K562 (cell line): ENCODE measurements around the gene EZH1. TPM values are rescaled to one million over a fixed set of nuclear protein-coding genes. Genes with fewer than 3 reads are reported as not detected.

Experiments
- CREB1 ChIP-seq, 2 experiments: sonication (generic) in 1 of 2; formaldehyde crosslinking in 1 of 2; IDR thresholded peaks; 2 replicates each; pipeline versions ENCODE4 v1.6.1 to v1.8.0; 2012 to 2022; ENCODE audit warnings: inconsistent platforms in 1 of 2, mild to moderate bottlenecking in 1 of 2, missing genetic modification reagents in 1 of 2, moderate library complexity in 1 of 2
- DLX4 ChIP-seq: fragments of 250-450 bp; sonication (Bioruptor Pico); IDR thresholded peaks from 2 replicates; pipeline ENCODE4 v1.6.1; 2021; ENCODE audit warnings: mild to moderate bottlenecking
- HDAC8 ChIP-seq: fragments of 450-650 bp; IDR thresholded peaks from 2 replicates; pipeline ENCODE4 v1.6.1; 2016; ENCODE audit warnings: mild to moderate bottlenecking, missing genetic modification characterization, moderate library complexity, missing compliant biosample characterization
- PHF20 ChIP-seq: fragments of 450-650 bp; IDR thresholded peaks from 2 replicates; pipeline ENCODE4 v1.6.1; 2018; ENCODE audit not compliant: partially characterized antibody
- RBM34 ChIP-seq: fragments of 200-400 bp; formaldehyde crosslinking; IDR thresholded peaks from 2 replicates; pipeline ENCODE4 v1.6.1; 2018; ENCODE audit warnings: low read length, borderline replicate concordance; ENCODE audit not compliant: insufficient read depth
- U2AF1 ChIP-seq: fragments of 200-400 bp; formaldehyde crosslinking; optimal IDR thresholded peaks from 2 replicates; pipeline ENCODE3; 2017; ENCODE audit warnings: mild to moderate bottlenecking, low read depth, low read length, moderate library complexity
- ZBTB8A ChIP-seq: fragments of 450-650 bp; IDR thresholded peaks from 2 replicates; pipeline ENCODE4 v1.6.1; 2018; ENCODE audit warnings: mild to moderate bottlenecking, moderate library complexity; ENCODE audit not compliant: partially characterized antibody
- polyA plus RNA-seq, 8 experiments: library from polyadenylated mRNA; depleted of rRNA in 4 of 8; stranded (reverse) in 5 of 8; unstranded in 3 of 8; fragments of >200 nt; fragmentation: Nextera tagmentation in 2 of 8; fragmentation: Illumina TruSeq in 1 of 8; extraction: Ambion mirVana in 2 of 8; extraction: Trizol in 1 of 8; gene quantifications; 2 replicates each; pipeline versions ENCODE4 v1.2.1 to v1.2.3, GENCODE V29; 2011 to 2014; ENCODE audit warnings: inconsistent platforms in 1 of 8, missing spikeins in 1 of 8
- total RNA-seq, 7 experiments: library from RNA; depleted of rRNA in 6 of 7; stranded (reverse); fragments of >200 nt in 6 of 7; fragmentation: Illumina TruSeq in 2 of 7; extraction: Trizol in 2 of 7; gene quantifications; 2 replicates each; pipeline versions ENCODE4 v1.2.1 to v1.2.3, GENCODE V29; 2011 to 2021; ENCODE audit warnings: low replicate concordance in 1 of 7
- TF ChIP-seq, protein P1 (sequence below), 2 experiments: fragments of 450-650 bp; IDR thresholded peaks; 2 replicates each; pipeline ENCODE4 v1.6.1; 2018; ENCODE audit warnings: mild to moderate bottlenecking in 2 of 2, low read depth in 1 of 2; ENCODE audit not compliant: partially characterized antibody in 2 of 2
- TF ChIP-seq, protein P2 (sequence below): sonication (generic); formaldehyde crosslinking; IDR thresholded peaks from 2 replicates; pipeline ENCODE4 v1.8.0; 2023; ENCODE audit warnings: missing genetic modification reagents, mild to moderate bottlenecking, borderline replicate concordance

EZH1 gene
- total and polyA plus RNA-seq, 9 of the 15 experiments (the other 6 are each of a cell fraction or from before 2014, with no cell fraction given), result 8.6 to 40.8 (median 22.9) TPM

DNA sequence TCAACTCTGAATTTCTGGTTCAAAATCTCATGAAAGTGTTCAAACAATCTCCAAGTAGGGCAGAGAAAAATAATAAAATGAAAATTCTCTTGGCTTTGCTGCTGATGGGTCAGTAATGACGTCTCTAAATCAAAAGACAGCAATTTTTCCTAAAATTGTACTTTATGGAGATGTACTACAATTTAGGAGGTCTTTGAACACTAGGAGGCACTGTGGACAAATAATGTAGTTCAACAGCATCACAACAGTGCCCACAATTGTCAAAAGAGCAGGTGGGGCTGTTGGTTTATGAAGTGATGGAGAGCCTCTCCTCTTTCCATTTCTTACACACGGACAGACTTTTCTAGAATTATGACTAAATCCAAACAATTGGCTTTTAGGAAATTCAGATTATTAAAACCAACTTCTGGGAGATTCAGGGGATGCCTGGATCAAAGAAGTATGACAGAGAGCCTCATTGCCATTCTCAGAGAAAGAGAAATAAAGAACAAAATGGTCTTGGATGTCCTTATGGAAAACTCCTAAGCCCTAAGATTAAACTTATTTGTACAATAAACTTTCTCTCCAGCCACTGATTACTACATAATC, 23.8 kb downstream of the EZH1 start (continued):
- TF ChIP-seq HDAC8 (tag) (no peak), RBM34 (no peak), PHF20 (no peak), ZBTB8A (no peak), U2AF1 (no peak), DLX4 (CRISPR knock-in tag) (no peak), CREB1 (IDR thresholded peaks at IDR 0.05) (no peak), CREB1 (CRISPR knock-in tag; IDR thresholded peaks at IDR 0.05) (no peak)
- TF ChIP-seq, protein P1, sequence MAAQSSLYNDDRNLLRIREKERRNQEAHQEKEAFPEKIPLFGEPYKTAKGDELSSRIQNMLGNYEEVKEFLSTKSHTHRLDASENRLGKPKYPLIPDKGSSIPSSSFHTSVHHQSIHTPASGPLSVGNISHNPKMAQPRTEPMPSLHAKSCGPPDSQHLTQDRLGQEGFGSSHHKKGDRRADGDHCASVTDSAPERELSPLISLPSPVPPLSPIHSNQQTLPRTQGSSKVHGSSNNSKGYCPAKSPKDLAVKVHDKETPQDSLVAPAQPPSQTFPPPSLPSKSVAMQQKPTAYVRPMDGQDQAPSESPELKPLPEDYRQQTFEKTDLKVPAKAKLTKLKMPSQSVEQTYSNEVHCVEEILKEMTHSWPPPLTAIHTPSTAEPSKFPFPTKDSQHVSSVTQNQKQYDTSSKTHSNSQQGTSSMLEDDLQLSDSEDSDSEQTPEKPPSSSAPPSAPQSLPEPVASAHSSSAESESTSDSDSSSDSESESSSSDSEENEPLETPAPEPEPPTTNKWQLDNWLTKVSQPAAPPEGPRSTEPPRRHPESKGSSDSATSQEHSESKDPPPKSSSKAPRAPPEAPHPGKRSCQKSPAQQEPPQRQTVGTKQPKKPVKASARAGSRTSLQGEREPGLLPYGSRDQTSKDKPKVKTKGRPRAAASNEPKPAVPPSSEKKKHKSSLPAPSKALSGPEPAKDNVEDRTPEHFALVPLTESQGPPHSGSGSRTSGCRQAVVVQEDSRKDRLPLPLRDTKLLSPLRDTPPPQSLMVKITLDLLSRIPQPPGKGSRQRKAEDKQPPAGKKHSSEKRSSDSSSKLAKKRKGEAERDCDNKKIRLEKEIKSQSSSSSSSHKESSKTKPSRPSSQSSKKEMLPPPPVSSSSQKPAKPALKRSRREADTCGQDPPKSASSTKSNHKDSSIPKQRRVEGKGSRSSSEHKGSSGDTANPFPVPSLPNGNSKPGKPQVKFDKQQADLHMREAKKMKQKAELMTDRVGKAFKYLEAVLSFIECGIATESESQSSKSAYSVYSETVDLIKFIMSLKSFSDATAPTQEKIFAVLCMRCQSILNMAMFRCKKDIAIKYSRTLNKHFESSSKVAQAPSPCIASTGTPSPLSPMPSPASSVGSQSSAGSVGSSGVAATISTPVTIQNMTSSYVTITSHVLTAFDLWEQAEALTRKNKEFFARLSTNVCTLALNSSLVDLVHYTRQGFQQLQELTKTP (IDR thresholded peaks at IDR 0.05; ENCODE audit: low read depth in 1 of 2, partially characterized antibody in 2 of 2), result no peak
- TF ChIP-seq, protein P2, sequence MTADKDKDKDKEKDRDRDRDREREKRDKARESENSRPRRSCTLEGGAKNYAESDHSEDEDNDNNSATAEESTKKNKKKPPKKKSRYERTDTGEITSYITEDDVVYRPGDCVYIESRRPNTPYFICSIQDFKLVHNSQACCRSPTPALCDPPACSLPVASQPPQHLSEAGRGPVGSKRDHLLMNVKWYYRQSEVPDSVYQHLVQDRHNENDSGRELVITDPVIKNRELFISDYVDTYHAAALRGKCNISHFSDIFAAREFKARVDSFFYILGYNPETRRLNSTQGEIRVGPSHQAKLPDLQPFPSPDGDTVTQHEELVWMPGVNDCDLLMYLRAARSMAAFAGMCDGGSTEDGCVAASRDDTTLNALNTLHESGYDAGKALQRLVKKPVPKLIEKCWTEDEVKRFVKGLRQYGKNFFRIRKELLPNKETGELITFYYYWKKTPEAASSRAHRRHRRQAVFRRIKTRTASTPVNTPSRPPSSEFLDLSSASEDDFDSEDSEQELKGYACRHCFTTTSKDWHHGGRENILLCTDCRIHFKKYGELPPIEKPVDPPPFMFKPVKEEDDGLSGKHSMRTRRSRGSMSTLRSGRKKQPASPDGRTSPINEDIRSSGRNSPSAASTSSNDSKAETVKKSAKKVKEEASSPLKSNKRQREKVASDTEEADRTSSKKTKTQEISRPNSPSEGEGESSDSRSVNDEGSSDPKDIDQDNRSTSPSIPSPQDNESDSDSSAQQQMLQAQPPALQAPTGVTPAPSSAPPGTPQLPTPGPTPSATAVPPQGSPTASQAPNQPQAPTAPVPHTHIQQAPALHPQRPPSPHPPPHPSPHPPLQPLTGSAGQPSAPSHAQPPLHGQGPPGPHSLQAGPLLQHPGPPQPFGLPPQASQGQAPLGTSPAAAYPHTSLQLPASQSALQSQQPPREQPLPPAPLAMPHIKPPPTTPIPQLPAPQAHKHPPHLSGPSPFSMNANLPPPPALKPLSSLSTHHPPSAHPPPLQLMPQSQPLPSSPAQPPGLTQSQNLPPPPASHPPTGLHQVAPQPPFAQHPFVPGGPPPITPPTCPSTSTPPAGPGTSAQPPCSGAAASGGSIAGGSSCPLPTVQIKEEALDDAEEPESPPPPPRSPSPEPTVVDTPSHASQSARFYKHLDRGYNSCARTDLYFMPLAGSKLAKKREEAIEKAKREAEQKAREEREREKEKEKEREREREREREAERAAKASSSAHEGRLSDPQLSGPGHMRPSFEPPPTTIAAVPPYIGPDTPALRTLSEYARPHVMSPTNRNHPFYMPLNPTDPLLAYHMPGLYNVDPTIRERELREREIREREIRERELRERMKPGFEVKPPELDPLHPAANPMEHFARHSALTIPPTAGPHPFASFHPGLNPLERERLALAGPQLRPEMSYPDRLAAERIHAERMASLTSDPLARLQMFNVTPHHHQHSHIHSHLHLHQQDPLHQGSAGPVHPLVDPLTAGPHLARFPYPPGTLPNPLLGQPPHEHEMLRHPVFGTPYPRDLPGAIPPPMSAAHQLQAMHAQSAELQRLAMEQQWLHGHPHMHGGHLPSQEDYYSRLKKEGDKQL (CRISPR knock-in tag), result no peak
